Measurements from ENCODE around the gene CCT7.

The CCT7 gene

DNA sequence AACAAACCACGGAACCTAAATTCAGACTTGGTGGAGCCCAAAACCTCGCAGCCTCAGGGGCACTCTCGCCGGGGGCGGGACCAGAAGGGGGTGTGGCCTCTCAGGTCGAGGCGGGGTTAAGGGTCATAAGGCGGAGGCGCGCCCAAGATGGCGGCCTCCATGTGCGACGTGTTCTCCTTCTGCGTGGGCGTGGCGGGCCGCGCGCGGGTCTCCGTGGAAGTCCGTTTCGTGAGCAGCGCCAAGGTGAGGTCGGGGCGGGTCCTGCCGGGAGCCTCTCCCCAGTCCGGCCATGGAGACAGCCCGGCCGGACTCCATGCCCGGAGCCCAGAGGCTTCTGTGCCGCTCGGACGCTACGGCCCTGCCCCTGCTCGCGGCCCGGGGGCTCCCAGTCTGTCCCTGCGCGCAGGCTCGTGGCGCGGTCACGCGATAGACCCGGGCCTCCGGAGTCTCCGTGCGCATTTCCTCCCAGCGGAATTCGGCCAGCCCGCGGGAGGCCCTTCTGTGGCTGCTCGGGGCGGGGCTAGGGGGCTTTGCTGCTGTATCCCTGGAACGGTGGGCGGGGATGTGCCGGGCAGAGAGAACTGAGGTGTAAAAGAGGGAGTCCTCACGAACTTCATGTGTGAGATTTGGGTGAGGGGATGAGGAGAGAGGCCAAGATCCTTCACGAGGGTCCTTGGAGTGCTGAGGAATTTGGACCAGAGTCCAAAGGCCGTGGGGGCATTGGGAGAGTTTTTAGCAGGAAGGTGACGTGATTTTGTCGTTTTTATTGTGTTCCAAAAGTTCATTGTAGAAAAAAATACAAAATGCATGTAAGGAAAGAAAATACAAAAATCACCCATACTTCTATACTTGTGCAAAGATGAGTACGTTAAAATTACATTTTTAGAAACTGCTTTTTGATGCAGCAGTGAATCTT lies 19.7 kb upstream of the CCT7 start, which contains the start of gene SMYD5:
Gene SMYD5, plus strand, starts transcription at position 126 of the 916 bp plus-strand sequence. Its CDS starts 22 bp downstream, at position 148.
- H3K4me3 Mint-ChIP-seq = peak within 1 kb of the TSS; percentile 95
- peaks cover 38% of the 10 kb centered on the region for H3K4me1 Mint-ChIP-seq (ENCODE audit: low read depth)
- DNase-seq = peak; percentile 96
- no peaks in the 10 kb centered on the region for H3K27me3 Mint-ChIP-seq
- H3K9me3 Mint-ChIP-seq = no peaks in the 10 kb centered on the region
- H3K27ac Mint-ChIP-seq = peak within 1 kb of the TSS; percentile 97
- peaks cover 21% of the 10 kb centered on the region for H3K36me3 Mint-ChIP-seq (ENCODE audit: low read depth)

DNA sequence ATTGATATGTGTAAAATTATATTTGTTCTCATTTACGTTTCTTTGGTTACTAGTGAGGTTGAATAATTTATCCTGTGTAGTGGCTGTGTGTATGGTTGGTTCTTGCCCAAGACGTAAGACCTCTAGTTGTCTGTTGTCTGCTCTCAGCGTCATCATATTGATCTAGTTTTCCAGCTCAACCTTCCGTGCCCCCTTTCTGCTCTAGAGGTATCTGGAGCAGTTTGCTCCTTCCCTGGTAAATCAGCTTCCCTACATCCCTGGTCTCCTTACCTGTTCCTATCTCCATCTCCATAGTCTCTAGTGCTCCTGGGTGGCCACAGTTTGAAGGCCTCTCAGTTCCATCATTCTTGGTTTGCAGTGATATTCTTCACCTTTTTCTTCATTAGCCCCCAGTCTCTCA lies 18.9 kb upstream of the CCT7 start:
- Mint-ChIP-seq H3K27ac (peak overlapping the region; percentile 97), H3K9me3 (no peaks in the 10 kb centered on the region), H3K36me3 (ENCODE audit: low read depth) (peaks cover 30% of the 10 kb centered on the region), H3K4me3 (peak overlapping the region; percentile 95), H3K27me3 (no peaks in the 10 kb centered on the region), H3K4me1 (ENCODE audit: low read depth) (peaks cover 38% of the 10 kb centered on the region)
- DNase-seq = no peak

DNA sequence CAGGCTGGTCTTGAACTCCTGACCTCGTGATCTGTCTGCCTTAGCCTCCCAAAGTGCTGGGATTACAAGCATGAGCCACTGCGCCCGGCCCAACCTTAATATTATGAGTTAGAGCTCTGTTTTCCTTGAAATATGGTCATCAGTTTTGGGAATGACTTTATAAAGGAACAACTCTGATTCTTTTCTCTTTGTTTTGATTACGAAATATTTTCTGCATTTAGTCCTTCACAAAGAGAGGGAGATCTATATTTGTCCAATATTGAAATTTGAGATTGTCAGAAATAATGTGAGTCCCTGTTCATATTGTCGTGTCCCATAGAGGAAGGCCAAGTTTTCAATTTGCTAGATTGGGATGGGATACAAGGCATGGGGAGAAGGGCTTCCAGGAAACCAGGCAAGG lies 16.9 kb upstream of the CCT7 start:
- Mint-ChIP-seq H3K9me3 (no peaks in the 10 kb centered on the region), H3K4me3 (no peak overlapping the region), H3K36me3 (ENCODE audit: low read depth) (peaks cover 49% of the 10 kb centered on the region), H3K27me3 (no peaks in the 10 kb centered on the region), H3K27ac (peak overlapping the region; percentile 60), H3K4me1 (ENCODE audit: low read depth) (peaks cover 37% of the 10 kb centered on the region)
- DNase-seq = no peak

DNA sequence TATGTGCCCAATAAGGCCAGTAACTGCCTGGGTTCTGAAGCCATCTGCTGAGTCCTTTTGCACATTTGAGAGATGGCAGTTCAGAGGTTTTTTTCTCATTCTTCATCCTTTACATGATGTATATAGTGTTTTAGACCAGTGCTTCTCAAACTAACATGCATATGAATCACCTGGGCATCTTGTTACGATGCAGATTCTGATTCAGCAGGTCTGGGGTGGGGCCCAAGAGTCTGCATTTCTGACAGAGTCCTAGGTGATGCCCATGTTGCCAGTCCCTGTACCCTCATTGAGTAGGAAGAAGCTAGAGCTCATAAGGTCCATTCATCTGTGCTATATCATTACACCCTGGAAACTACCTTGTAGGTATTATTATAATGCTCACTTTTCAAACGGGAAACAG lies 16.3 kb upstream of the CCT7 start:
- Mint-ChIP-seq H3K9me3 (no peaks in the 10 kb centered on the region), H3K4me3 (no peak overlapping the region), H3K4me1 (ENCODE audit: low read depth) (peaks cover 33% of the 10 kb centered on the region), H3K27me3 (no peaks in the 10 kb centered on the region), H3K27ac (peak overlapping the region; percentile 60), H3K36me3 (ENCODE audit: low read depth) (peaks cover 56% of the 10 kb centered on the region)
- no peak for DNase-seq

DNA sequence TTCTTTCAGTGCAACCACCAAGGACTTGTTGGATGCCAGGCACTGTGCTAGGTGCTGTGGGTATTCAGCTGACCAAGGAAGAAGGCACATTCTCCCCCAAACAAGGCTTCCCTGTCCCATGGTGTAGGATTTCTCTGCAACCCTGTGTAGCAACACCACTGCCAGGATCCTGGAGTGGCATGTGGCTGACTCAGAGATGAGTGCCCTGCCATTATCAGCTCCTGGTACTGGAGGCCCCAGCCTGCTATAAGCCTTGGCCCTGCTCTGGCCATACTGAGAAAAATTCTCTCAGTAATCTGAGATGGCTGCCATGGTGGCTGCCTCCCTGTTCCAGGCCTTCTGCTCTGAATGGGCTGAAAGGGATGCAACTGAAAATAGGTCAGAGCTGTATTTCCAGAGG lies 15.8 kb upstream of the CCT7 start:
- no peak for DNase-seq
- Mint-ChIP-seq H3K9me3 (no peaks in the 10 kb centered on the region), H3K27ac (peak overlapping the region; percentile 38), H3K27me3 (no peaks in the 10 kb centered on the region), H3K4me3 (no peak overlapping the region), H3K4me1 (ENCODE audit: low read depth) (peaks cover 29% of the 10 kb centered on the region), H3K36me3 (ENCODE audit: low read depth) (peaks cover 60% of the 10 kb centered on the region)

DNA sequence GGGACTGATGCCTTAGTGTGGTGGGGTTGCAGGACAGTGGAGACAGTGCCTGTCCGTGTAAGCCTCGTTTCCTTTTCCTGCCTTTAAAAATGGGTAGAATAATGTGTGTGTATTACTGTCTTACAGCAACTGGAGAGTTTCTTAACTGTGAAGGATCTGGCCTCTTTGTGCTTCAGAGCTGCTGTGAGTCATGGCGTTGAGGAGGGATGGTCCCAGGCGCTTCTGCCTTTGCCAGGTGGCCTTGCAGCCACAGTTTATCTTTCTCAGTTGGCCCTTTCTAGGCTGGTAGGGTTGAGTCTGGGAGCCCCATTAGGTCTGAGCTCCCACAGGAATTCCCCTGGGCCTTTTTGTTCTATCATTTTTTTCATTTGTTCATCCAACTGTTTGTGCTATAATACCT lies 10.3 kb upstream of the CCT7 start:
- Mint-ChIP-seq H3K36me3 (ENCODE audit: low read depth) (peaks cover 94% of the 10 kb centered on the region), H3K27ac (peak overlapping the region; percentile 8), H3K9me3 (no peaks in the 10 kb centered on the region), H3K4me1 (ENCODE audit: low read depth) (no peaks in the 10 kb centered on the region), H3K4me3 (no peak overlapping the region), H3K27me3 (no peaks in the 10 kb centered on the region)
- DNase-seq = no peak

DNA sequence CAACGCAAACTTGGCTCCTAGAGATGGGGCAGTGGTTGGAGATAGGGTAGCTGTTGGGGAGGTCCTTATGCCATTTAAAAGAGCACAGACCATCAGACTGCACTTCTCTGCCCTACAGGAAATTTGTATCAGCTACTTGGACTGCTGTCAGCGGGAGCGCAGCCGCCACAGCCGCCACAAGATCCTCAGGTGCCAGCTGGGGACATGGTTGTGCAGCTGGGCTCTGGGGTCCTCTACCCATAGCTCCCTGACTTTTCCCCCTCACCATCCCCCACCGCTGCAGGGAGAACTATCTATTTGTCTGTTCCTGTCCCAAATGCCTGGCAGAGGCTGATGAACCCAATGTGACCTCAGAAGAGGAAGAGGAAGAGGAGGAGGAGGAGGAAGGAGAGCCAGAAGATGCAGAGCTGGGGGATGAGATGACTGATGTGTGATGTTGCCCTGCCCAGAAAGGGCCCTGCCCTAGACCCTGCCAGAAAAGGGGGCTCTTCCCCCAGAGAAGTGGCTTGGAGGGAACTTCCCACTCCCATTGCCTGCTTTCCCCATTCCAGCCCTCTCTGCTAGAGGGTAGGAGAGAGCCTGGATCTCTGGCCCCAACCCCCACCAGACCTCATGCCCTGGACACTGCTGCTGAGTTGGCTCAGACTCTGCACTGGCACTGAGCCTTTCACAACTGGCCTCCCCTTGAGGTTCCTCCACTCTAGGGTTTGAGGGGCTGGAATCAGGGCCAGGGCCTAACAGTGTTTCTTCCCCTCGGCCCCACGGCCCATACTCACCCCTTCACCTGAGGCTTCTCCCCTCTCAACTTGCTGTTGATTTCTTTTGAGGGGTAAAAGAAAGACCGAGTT lies 8.4 kb upstream of the CCT7 start:
- Mint-ChIP-seq H3K4me1 (ENCODE audit: low read depth) (no peaks in the 10 kb centered on the region), H3K4me3 (no peak overlapping the region), H3K36me3 (ENCODE audit: low read depth) (peaks cover 87% of the 10 kb centered on the region), H3K27me3 (no peaks in the 10 kb centered on the region), H3K27ac (peak overlapping the region; percentile 44), H3K9me3 (no peaks in the 10 kb centered on the region)
- DNase-seq = no peak

DNA sequence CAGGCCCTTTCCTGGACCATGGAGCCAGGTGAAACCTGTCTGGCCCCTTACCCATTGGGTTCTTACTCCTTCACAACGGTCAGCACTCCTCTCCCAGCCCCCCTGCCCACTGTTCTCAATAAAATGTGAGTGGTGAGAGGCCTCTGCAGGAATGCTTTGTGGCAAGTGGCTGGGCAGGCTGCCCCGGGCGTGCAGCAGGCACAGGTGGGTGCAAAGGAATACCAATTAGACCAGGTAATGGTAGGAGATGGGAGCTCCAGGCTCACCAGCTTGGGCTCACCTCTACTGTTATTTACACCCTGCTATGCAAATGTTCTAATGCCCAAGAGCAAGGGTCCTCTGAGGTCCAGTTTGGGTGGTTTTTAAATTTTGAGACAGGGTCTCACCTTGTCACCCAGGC lies 7.0 kb upstream of the CCT7 start:
- Mint-ChIP-seq H3K4me3 (no peak overlapping the region), H3K4me1 (ENCODE audit: low read depth) (no peaks in the 10 kb centered on the region), H3K9me3 (no peaks in the 10 kb centered on the region), H3K36me3 (ENCODE audit: low read depth) (peaks cover 73% of the 10 kb centered on the region), H3K27me3 (no peaks in the 10 kb centered on the region), H3K27ac (no peak overlapping the region)
- no peak for DNase-seq

DNA sequence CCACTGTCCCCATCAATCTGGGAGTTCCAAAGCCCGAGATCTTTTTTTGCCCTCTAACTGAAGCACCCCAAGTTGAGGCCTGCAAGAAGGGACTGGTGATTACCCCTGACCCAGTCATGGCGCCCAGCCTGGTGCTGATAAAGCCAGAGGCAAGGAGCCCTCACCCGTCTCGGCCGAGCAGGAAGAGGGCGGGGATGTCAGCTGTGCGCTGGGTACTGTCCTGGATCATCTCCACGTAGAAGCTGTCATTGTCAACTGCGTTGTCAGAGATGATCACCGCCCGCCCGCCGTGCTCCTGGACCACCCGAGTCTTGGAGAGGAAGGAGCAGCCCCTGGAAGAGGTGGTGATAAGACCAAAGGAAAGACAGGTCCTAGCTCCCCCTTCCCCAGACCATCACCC lies 5.5 kb upstream of the CCT7 start:
- H3K9me3 Mint-ChIP-seq = no peaks in the 10 kb centered on the region
- no peaks in the 10 kb centered on the region for H3K27me3 Mint-ChIP-seq
- peaks cover 58% of the 10 kb centered on the region for H3K36me3 Mint-ChIP-seq (ENCODE audit: low read depth)
- peaks cover 6% of the 10 kb centered on the region for H3K4me1 Mint-ChIP-seq (ENCODE audit: low read depth)
- DNase-seq = no peak
- no peak overlapping the region for H3K4me3 Mint-ChIP-seq
- no peak overlapping the region for H3K27ac Mint-ChIP-seq

DNA sequence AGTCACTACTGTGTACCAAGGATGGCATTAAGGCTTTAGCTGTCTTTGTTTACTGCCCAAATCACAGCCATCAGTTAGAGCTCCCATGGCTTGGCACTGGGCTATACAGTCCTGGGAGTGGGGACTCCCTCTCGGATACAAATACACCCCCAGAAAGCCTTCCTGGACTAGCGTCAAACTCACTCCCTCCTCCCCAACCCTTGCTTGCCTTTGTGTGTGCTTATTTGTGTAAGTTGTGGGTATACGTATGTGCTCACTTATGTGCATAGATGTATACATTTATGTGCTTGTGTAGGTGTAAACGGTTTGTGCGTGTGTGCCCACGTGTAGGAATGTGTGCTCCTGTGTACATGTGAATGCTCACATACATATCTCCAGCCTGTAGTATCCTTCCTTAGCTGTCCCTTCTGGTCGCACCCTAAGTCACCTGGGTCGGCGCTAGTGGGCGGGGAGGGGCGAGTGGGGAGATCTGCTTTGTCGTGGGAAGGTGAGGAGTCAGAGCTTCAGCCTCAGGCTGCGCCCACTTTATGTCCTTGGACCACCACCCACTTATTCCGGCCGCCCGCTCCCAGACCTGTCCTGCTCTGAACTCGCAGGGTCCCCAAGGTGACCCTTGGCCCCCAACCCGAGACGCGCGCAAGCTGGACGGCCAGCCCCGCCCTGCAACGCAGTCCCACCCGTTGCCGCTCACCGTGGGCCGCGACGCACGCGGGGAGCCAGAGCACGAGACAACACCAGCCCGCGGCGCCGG lies 1.5 kb upstream of the CCT7 start:
- Mint-ChIP-seq H3K4me3 (peak overlapping the region; percentile 86), H3K4me1 (ENCODE audit: low read depth) (peaks cover 23% of the 10 kb centered on the region), H3K36me3 (ENCODE audit: low read depth) (peaks cover 59% of the 10 kb centered on the region), H3K27me3 (no peaks in the 10 kb centered on the region), H3K27ac (peak overlapping the region; percentile 98), H3K9me3 (no peaks in the 10 kb centered on the region)
- DNase-seq = peak; percentile 66

DNA sequence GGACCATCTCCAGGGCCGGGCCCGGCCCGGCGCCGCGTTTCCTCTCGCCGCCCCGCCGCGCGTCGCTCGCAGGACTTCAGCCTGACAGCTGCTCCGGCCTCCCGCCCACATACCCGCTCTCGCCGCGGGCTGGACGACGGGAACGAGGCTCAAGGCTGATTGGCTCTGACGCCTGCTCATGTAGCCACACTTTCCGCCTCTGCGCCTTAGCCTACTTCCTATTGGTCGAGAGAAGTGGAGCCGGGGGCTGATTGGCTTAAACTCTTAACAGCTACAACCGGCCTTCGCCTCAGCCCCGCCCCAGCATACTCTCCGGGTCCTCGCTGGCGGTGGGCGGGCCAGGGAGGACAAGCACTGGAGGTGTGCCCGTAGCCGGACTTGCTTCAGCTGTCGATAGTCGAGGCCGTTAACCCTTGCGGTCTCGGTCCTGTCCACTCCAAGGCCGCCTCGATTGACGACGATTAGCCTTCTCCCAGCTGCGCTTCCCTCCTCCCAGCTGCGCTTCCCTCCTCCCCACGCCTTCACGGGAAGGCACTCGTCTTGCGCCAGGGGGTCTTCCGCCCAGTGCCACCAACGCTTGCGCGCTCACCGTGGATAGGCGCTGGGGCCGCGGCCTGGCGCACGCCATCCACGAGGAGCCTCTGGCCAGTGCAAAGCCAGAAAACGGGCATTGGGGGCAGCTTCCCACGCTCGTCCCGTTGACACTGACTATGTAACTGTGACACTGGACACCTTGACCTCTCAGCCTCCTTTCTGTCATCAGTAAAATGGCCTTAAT lies 765 bp upstream of the CCT7 start, which contains the start of gene PRADC1:
Gene PRADC1, minus strand, starts transcription at position 86 of the 778 bp plus-strand sequence. Its CDS starts 79 bp downstream, at position 7.
- peaks cover 28% of the 10 kb centered on the region for H3K4me1 Mint-ChIP-seq (ENCODE audit: low read depth)
- H3K27me3 Mint-ChIP-seq = no peaks in the 10 kb centered on the region

DNA sequence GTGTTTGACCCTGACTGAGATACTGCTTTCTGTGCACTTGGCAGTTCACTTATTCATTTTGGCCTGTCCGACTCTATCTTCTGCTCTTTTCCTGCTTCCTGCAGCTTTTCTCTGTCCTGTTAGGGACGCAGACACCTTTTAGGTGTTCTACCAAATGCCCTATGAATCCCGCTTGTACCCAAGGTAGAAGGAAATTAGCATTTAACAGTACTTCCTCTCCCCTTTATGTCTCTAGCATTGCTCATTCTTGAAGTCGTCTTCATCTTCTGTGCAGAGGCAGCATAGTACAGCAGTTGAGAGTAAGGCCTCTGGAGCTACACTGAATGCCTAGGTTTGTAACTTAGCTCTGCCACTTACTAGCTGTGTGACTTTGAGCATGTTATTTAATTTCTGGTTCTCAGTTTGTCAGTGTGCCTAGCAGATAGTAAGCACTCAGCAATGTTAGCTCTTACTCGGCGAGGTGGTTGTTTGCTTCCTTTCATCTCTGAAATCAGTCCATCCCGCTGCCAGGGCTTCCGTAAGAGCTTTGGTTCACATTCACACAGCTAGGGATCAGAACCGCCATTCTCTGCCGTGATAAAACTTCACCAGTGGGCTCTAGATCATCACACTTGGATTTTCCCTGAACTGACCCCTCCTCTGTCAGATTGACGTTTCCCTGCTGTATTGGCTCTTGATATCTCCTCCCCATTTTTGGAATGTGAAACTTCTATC lies 1.4 kb downstream of the CCT7 start:
- H3K4me3 Mint-ChIP-seq = peak overlapping the region; percentile 86
- DNase-seq = no peak
- peaks cover 46% of the 10 kb centered on the region for H3K4me1 Mint-ChIP-seq (ENCODE audit: low read depth)
- H3K9me3 Mint-ChIP-seq = no peaks in the 10 kb centered on the region
- H3K27me3 Mint-ChIP-seq = no peaks in the 10 kb centered on the region
- H3K27ac Mint-ChIP-seq = peak overlapping the region; percentile 98
- H3K36me3 Mint-ChIP-seq (ENCODE audit: low read depth) = peaks cover 62% of the 10 kb centered on the region

More for the DNA sequence above, 765 bp upstream of the CCT7 start, which contains the start of gene PRADC1:
- Mint-ChIP-seq H3K36me3 (ENCODE audit: low read depth) (peaks cover 57% of the 10 kb centered on the region), H3K4me3 (peak within 1 kb of the TSS; percentile 86), H3K9me3 (no peaks in the 10 kb centered on the region), H3K27ac (peak within 1 kb of the TSS; percentile 98)
- peak; percentile 89 for DNase-seq

DNA sequence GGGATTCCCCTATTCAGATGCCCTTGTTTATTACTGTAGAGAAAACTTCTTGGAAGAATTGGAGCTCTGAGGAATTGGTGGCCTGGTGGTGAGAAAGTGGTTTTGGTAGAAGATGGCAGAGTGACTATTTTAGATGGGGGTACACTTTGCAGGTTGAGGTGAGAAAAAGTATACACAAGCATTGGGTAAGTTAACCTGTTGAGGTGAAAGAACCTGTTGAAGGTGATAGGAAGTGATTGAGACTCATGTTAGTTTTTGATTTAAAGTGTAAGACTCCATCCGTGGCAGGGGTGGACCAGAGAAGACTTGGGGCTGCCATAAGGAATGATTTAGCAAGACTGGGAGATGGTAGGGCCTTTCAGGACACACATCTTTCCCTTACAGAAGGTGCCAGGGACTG lies 3.1 kb downstream of the CCT7 start:
- H3K27me3 Mint-ChIP-seq = no peaks in the 10 kb centered on the region
- peak overlapping the region; percentile 98 for H3K27ac Mint-ChIP-seq
- peaks cover 77% of the 10 kb centered on the region for H3K36me3 Mint-ChIP-seq (ENCODE audit: low read depth)
- peaks cover 46% of the 10 kb centered on the region for H3K4me1 Mint-ChIP-seq (ENCODE audit: low read depth)
- no peak for DNase-seq
- H3K4me3 Mint-ChIP-seq = peak overlapping the region; percentile 86
- no peaks in the 10 kb centered on the region for H3K9me3 Mint-ChIP-seq
